HG03457 (cell line): ENCODE data around the gene AK9.
"Not testable (repeated sequence)": the region's sequence is repeated elsewhere in the genome, so short reads cannot be mapped to it uniquely, and the experiment has no call there.

Source experiments
- ATAC-seq: cut with Tn5 transposase; IDR thresholded peaks from one replicate; pipeline ENCODE4 v1.9.1; 2021; ENCODE audit warnings: moderate number of reproducible peaks; ENCODE audit not compliant: unreplicated experiment

Gene AK9

DNA sequence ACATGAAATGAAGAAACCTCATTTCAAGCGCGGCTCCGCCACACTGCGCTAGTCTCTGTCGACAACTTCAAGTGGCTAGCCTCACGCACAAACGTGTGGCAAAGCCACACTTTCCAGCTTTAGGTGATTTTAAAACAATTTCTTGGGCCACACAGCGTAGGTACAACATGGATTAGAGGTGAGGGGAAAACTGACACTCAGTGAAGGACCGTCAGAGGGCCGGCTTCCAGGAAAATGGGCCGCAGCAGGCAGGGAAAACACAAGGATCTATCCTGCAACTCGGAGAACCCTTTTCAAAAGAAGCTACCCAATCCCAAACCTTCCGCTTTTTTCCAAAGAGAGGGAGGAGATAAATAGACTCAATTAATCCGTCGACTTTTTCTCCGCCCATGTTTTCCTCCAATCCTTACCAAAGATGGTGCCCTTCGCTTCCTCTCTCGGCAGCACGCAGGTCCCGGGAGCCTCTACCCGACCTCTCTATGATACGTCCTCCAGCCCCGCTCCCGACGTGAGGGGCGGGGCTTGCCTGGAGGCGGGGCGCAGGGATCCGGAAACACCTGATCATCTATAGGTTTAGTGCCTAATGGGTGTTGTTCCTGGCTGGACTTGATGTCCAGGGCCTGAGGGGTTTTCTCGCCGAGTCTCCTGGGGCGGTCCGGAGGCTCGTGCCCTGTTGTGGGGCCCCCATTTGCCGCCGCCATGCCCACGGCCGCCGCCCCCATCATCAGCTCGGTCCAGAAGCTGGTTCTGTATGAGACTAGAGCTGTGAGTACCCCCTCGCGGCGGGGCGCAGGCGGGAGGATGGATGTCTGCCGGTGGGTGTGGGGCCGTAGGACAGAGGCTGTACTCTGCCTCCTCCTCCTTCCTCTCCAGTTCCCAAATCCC, at the start of gene AK9, which contains the start of gene FIG4:
Gene AK9, minus strand, starts transcription at position 466 of the 885 bp plus-strand sequence. CDS start 15,457 bp downstream, outside the sequence.
Gene FIG4, plus strand, starts transcription at position 560 of the 885 bp plus-strand sequence. Its CDS starts 140 bp downstream, at position 700.
- ATAC-seq, result peak; percentile 94

DNA sequence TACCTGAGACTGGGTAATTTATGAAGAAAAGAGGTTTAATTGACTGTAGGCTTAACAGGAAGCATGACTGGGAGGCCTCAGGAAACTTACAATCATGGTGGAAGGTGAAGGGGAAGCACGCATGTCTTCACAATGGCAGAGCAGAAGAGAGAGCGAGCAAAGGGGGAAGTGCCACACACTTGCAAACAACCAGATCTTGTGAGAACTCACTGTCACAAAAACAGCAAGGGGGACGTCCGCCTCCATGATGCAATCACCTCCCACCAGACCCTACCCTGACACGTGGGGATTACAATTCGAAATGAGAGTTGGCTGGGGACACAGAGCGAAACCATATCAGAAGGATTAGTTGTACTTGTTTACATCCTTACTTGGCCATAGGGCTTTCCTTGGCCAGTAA, 49.8 kb upstream of the AK9 start:
- no peak for ATAC-seq

DNA sequence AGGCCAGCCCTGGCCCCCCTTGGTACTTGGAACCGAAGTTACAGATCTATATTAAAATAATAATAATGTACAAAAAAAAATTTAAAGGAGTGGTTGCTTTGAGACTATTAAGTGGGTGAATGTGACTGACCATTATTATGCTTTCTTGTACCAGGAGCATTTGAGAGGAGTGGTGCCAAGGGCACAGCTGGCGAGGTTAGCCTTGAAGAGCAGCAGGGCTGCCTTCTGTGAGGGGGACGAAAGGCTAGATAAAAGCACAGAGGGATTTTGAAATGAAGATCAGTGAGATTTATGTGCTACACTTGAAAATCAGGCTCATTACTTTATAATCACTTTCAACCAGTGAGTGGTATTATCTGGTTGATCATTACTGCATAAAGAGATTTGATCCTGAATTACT, 48.7 kb upstream of the AK9 start:
- ATAC-seq, result no peak

DNA sequence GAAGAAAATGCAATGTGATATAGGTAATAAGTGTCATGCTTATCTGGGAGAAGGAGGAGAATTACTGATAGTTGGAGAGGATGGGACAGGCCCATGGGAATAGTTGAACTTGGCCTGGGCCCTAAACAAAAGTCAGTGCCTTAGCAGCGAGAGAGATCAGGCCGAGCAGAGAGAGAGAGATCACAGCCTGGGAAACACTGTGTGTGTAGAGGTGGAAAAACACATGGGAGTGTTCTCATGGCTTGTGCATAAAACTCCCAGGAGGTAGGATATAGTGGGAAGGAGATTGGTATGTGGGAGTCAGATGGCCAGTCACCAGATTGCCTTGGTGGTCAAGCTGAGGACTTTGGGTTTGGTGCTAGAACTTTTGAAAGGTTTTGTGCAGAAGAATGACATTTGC, 47.7 kb upstream of the AK9 start:
- no peak for ATAC-seq

DNA sequence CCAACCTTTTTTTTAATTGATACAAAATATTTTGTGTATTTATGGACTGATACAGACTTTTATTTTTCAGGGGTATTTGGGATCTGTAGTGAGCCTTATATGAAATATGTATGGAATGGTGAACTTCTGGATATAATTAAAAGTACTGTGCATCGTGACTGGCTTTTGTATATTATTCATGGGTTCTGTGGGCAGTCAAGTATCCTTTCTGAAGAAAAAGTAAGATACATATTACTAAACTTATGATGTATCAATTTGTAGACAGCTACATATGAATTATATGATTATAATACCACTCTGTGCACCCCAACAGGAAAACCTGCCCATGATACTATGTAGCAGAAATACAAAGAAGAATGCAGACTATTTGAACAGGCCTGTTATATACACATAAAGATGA, 47.3 kb upstream of the AK9 start:
- no peak for ATAC-seq

DNA sequence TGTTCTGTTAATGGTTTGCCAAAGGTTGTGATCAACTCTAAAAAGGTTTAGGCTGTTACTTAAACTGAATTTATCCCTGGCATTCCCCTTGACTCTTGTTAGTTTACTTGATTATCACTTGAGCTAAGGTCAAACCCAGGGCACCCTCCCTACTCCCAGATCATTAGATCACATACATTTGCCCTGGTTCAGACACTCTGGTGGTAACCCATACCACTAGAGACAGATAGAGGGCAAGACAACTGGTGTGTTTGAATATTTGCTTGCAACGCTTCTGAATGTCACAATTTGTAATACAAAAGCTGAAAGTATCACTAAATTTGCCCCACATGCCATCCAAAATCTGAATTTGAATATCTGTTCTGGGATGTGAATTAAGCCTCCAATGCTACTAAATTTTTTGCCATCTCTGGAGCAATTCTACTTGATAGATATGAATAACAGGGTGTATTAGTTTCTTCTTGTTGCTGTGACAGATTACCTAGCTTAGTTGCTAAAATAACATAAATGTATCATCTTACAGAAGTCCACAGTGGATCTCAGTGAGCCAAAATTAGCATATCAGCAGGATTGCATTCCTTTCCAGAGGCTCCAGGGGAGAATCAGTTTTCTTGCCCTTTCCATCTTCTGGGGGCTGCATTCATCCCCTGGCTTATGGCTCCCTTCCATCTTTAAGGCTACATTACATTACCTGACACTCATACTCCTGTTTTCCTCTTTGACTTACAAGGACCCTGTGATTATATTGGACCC, 45.4 kb upstream of the AK9 start:
- no peak for ATAC-seq

DNA sequence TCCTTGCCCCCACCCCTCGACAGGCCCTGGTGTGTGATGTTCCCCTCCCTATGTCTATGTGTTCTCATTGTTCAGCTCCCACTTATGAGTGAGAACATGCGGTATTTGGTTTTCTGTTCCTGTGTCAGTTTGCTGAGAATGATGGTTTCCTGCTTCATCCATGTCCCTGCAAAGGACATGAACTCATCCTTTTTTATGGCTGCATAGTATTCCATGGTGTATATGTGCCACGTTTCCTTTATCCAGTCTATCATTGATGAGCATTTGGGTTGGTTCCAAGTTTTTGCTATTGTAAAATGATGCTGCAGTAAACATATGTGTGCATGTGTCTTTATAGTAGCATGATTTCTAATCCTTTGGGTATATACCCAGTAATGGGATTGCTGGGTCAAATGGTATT, 34.2 kb upstream of the AK9 start:
- ATAC-seq, result not testable (repeated sequence)

DNA sequence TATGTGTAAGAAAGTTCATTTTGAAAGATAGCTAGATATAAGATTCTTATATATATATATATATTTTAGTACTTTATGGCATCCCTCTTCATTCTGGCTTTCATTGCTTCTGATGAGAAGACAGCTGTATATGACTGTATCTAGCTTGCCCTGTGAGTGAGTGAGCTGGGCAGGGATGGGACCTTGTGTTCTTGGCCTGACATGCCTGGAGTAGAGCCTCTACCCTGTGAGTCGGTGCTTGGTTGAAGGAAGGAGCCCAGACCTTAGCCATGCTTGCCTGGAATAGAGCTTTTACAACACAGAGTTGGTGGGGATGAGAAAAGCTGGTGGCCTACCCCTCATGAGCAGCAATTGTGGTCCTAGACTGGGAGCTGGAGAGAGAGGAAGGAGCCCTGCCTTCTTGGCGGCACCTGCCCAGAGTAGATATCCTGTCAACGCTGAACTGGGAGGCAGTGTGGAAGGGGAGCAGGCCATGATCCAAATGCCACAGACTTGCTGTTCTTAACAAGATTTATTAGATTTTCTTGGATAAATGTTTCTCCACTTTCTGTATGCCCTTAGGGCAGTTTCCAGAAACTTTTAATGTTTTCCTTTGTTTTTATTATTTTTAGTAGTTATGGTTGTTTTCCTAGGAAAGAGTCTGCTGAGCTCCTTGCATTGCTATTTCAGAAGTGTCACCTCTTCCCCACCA, 31.7 kb upstream of the AK9 start:
- no peak for ATAC-seq

DNA sequence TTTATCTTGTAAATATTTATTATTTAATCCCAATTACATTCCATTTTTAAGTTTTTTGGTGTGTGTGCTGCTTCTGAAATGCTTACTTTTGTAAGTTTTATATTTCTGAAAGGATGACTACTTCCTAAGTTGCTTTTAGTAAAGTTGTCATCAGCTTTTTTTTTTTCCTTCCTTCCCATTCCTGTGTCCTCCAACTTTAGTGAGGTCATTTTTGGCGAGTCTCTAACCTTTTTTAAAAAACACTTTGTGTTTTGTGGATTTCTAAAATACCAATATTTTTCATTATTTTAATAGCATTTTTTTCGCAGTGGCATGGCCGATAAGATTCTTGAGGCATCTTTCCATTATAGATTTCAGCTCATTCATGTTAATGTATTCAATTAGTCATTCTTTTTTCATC, 31.0 kb upstream of the AK9 start:
- no peak for ATAC-seq

DNA sequence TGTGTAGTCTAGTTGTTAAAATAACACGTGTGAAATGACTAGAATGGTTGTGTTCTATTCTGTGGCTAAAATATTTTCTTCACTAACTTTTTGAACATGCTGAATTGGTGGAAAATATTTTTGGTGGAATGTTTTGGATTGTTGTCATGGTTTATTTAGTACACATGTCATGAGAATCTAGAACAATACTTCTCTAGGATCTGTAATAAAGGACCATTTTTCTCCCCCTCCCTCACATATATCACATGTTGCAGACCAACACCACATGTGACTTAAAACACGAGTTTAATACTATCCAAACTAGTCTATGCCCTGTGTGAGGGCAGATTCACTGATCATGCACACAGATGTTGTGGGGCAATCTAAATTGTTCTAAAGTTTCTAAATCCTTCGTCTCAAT, 29.3 kb upstream of the AK9 start:
- no peak for ATAC-seq

DNA sequence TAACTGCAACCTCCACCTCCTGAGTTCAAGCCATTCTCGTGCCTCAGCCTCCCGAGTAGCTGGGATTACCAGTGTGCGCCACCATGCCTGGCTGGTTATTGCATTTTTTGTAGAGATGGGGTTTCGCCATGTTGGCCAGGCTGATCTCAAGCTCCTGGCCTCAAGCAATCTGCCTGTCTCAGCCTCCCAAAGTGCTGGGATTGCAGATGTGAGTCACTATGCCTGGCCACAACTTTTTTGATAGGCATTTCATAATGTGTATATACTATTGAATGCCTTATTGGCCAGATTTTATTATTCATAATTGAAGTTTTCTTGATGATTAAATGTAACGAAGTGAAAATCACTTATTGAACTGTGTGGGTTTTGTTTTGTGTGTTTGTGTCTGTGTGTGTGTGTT, 28.0 kb upstream of the AK9 start:
- ATAC-seq, result no peak

DNA sequence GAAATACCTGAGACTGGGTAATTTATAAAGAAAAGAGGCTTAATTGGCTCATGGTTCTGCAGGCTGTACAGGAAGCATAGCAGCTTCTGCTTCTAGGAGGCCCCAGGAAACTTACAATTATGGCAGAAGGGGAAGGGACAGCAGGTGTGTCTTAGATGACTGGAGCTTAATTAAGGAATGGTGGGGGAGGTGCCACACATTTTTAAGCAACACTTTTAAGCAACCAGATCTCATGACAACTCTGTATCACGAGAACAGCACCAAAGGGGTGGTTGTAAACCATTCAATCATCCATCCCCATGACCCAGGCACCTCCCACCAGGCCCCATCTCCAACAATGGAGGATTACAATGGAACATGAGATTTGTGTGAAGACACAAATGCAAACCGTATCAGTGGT, 27.0 kb upstream of the AK9 start:
- no peak for ATAC-seq

DNA sequence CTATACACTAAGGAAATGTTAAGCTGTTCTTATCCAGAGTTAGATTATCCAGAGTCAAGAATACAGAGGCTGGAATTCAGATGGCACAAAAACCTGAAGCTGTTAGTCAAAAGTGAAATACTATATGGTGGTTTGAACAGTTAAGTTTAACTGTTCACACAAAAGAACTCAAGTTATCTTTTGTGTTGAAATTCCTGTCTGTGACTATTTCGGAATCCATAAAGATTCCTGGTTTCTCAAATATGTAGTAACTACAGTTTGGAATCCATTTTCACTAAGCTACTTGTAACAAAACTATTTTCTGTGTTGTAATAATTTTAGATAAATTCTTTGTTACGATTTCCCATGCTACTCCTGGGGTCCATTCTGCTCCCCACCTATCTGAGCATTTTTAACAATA, 24.6 kb upstream of the AK9 start:
- no peak for ATAC-seq

DNA sequence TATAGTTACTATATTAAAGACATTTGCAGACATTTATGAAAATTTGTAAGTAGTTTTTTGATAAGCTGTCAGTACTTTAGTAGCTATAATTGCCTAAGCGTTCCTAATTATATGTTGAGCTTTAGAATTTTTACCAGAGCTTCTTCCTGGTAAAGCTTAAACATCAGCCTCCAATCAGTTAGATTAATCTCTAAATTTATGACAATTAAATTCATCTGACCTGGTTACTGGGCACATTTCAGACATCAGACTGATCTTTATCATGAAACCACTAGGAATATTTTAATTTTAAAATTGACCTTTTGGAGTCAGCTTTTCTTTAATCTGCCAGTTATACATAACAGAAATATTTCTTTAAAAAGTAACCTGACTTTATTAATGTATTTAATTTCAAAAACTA, 23.6 kb upstream of the AK9 start:
- no peak for ATAC-seq

DNA sequence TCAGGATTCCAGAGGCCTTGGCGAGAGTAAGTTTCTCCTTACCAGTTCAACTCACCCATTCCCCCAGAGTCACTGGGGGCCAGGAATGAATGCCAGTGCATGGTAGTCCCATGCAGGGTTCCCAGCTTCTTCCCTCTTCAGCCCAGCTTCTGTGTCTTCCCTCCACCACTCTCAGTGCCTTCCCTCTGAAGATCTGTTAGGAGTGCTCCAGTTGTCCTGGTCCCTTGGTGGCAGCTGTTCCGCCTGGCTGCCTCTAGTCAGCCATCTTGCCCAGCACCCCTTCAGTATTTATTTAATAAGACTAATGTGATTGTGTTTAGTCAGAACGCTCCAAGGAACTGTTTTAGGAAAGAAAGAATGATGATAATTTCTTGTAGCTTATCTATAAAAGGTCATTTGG, 23.2 kb upstream of the AK9 start:
- ATAC-seq, result no peak

DNA sequence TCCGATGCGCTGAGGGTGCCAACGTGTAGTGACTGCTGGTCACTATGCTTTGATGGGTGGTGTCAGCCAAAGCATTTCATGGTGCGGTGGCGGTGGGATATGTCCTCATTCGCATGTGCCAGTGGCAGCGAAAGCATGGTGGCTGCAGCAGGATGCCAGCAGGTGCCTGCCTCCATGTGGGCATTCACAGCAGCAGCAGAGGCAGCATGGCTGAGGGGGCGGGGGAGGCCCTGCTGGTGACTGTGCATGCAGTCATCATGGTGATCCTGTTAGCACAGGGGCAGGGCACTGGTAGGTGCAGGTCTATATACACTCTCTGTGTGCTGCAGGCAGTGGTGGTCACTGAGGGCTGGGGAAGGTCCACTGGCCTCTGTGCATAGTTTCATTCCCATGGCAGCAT, 22.1 kb upstream of the AK9 start:
- no peak for ATAC-seq

DNA sequence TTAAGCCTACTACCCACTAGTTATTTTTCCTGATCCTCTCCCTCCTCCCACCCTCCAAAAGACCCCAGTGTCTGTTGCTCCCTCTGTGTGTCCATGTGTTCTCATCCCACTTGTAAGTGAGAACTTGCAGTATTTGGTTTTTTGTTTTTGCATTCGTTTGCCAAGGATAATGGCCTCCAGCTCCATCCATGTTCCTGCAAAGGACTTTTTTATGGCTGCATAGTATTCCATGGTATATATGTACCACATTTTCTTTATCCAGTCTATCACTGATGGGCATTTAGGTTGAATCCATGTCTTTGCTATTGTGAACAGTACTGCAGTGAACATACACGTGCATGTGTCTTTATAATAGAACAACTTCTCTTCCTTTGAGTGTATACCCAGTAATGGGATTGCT, 17.1 kb upstream of the AK9 start:
- not testable (repeated sequence) for ATAC-seq

DNA sequence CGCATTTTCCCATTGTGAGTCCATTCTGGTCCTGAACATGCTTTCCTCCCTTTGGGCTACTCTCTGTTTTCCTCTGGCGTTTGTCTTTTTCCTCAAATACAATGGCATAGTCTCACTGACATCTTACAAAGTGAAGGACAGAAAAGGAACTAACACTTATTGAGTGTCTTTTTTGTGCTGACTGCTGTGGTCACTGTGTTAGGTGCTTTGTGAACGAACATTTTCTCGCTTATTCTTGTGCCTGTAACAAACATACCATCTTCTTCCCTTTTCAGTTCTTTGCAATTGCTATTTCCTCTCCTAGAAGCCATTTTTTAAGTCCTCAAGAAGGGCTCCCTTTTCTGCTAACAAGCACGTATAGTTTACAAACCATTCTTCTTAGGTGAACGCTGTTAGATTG, 15.5 kb upstream of the AK9 start:
- no peak for ATAC-seq

DNA sequence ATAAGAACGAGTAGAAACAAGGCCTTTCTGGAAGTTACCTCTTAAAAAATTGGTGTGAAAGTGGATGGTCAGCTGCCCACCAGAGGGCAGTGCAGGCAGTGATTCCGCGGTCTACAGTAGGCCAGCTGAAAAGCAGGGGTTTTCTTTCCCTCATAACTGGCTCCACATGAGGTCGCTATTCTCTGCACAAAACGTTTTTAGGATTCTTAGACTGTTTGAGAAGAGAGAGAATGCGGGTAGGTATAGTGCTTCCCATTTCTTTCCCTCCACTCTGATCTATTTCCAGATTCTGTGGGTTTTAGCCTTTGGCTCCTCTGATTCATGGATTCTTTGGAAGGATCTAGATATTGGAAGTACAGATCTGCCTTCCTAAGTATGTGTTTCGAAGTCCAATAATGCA, 14.3 kb upstream of the AK9 start:
- ATAC-seq, result peak; percentile 81

DNA sequence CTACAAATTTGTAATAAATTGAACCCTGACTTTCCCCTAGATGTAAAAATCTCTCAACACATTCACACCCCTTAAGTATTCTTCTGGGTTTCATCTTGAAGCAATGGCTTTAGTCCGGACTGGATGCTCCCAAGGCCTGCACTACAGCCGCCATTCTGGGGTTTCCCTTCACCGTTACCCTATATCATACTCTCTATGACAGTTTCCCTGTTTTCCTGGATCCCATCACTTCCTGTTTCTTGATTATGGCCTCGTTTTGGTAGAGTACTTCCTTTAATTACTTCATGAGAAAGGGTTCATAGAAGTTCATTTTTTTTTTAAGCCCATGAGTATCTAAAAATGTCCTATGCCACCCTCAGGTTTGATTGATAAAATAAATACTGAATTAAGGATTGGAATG, 11.8 kb upstream of the AK9 start:
- ATAC-seq, result no peak

DNA sequence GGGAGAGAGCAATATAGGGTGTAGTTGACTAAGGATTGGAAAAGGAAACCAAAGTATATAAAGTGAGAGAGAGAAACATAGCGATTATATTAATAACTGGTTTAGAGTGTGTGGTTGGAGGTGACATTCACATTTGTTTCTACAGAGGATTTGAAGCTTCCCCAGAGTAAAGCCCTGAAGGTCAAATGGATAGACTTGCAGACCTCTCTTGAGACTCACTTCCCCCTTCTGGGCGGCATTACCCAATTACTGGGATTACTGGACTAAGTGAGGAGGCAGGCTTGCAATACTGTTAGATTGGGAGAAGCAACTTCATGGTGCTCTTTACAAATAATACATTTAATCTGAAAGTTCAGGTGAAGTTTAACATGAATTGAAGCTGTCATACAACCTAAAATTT, 10.8 kb upstream of the AK9 start:
- no peak for ATAC-seq

DNA sequence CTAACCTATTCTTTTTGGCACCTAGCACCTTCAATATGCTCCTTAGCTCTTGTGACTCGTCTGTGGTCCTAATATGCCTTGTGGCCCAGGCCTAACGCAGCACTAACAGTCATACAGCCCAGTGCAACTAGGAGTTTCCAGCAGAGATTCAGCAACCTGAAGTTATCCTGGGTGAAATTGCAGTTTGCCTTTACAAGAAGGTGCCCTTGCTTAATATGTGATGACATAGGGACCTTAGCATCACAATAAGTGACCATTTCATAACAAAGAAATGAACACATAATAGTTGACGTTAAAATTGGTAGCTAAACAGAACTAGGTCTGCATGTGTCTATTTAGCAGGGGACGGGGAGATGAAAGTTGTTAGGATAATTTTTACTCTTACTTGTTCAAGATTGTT, 10.2 kb upstream of the AK9 start:
- no peak for ATAC-seq
